CD4-positive, alpha-beta T cell treated with Interleukin-17A for 4 hours (primary cell): Measurements from ENCODE around the gene FBLN2.

Source experiments
- DNase-seq: peaks from one replicate; pipeline ENCODE4 v3.0.0-alpha.2; 2020; ENCODE audit warnings: mixed read lengths

FBLN2 gene

GRCh38 chr3:13628841-13629551, 80.1 kb downstream of the FBLN2 start:
- DNase-seq: no peak

- no peak for DNase-seq
Observed at GRCh38 chr3:13629644-13630043, 80.7 kb downstream of the FBLN2 start.

DNA sequence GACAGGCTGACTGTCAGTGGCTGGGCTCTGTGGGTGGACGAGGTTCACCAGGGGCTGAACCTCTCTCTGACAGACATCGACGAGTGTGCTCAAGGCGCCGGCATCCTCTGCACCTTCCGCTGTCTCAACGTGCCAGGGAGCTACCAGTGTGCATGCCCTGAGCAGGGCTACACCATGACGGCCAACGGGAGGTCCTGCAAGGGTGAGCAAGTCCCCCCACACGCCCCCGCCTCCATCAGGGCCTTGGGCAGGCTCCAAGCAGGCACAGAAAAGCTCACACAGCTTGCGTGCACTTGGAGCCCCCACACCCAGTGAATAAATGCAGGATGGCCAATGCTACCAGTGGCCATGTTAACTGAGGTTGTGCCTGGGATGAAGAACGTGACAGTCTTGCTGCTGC, 82.3 kb downstream of the FBLN2 start:
- no peak for DNase-seq

DNA sequence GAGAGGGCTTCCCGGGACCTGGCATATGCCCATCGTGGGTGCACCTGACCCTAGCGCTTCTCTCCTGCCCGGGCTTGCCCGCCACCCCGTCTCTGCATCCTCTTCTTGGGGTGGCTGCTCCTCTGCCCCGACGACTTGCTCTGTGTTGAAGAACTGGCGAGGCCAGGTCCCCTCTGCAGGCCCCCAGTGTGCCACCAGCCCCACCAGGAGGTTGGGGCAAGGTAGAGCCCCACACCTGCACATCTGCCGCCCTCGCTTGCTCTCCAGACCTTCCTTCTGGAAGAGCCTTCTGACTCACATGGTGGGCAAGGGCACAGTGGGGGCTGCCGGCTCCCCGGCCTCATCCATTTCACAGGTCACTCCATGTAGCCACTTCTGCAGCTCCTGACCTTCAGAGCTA, 84.3 kb downstream of the FBLN2 start:
- DNase-seq: no peak

GRCh38 chr3:13634151-13634550, 85.2 kb downstream of the FBLN2 start:
- no peak for DNase-seq

GRCh38 chr3:13634615-13635014, 85.7 kb downstream of the FBLN2 start:
- DNase-seq: no peak

GRCh38 chr3:13636186-13636585, 87.3 kb downstream of the FBLN2 start:
- no peak for DNase-seq

DNA sequence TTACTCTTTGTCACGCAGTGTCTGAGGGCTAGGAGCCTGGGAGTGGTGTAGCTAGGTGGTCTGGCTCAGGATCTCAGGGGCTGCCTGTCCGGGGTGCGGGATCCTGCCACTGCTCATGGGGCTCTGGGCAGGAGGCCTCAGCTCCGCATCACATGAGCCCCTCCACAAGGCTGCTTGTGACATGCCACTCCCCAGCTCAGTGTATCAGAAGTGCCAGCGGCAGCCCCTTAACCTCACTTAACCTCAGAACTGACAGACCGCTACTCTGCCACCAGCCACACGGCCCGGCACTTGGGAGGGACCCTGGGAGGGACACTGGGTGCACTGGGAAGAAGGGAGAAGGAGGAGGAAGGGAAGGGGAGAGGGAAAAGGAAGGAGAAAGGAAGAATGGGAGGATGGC, 87.9 kb downstream of the FBLN2 start:
- no peak for DNase-seq

DNA sequence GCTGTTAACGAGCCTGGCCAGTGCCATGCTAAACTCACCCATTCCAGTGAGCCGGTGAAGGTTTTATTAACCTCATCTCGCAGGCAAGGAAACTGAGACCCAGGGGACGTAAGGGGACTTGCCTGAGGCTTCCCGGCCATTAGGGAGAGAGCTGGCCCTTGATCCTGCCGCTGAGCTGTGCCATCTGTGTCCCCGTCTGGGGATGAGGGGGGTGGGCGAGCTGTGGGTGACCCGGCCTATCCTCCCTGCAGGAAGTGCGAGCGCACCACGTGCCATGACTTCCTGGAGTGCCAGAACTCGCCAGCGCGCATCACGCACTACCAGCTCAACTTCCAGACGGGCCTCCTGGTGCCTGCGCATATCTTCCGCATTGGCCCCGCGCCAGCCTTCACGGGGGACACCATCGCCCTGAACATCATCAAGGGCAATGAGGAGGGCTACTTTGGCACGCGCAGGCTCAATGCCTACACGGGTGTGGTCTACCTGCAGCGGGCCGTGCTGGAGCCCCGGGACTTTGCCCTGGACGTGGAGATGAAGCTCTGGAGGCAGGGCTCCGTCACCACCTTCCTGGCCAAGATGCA, 88.5 kb downstream of the FBLN2 start:
- DNase-seq: no peak

DNA sequence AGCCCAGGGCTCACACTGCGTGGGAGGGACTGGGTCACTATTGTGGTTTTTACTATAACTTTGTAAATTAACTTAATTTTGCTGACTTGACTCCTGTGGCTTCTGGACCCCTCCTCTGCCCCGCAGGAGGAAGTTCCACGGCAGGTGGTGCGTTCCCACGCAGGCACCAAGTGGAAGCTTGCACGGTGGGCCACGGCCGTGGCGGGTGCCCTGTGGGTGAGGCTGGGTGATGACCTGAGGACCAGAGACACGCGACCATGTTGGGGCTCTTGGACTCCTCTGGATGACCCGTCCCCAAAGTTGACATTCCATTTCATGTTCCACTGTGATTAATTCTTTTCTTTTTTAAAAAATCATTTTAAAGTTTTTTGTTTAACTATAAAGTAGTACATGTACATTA, 89.0 kb downstream of the FBLN2 start:
- DNase-seq: no peak

DNA sequence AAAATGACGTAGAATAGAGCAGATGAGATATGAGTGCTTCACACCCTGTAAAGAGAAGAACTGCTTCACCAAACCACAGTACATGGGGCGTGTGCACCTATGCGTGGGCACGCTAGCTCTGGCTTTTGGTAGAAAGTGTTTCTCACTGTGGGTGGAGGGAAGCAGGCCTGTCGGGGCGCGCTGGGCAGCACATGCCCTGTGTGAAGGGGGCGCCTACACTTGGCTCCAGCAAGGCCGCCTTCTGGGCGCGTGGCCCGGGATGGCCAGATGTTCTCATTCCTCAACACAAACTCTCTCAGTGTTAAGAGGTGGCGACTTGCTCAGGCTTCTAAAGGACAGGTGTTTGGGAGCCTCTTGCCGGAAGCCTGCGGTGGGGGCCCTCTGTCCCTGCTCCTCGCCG, 90.0 kb downstream of the FBLN2 start:
- DNase-seq: no peak

- no peak for DNase-seq
Observed at GRCh38 chr3:13642597-13642996, 93.7 kb downstream of the FBLN2 start.

DNA sequence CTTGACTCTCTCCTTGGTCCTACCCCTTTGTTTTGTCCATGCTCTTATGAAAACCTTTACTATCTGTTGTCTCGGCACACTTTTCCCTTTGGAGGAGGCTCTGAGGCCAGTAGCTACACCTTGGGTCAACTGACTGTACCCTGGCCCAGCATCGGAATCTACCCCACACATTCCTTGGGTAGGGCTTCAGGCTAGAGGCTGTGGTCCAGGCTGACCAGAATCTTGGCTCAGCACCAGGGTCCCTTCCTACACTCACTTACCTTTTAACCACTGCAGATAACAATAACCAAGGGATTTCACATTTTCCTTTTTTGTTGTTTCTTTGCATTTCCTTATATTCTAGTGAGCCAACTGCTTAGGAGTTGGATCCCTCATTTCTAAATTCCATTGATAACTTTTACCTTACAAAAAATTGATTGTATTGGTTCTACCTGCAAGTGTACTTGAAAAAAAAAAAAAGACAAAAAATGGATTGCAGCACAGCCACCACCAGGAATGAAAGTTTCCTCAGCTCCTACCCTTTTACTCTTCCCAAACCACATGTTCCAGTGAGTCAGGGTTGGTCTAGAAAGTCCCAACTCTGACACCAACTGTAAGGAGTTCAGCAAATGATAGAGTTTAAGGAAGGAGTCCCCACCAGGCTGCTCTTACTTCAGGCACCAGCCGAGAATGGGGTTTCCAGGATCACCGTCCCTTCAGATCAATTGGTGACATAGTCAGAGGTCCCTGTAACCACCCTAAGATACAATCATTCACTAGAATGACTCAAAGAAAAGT, 95.6 kb downstream of the FBLN2 start:
- DNase-seq: no peak

- no peak for DNase-seq
Observed at GRCh38 chr3:13645801-13646637, 97.1 kb downstream of the FBLN2 start.

DNA sequence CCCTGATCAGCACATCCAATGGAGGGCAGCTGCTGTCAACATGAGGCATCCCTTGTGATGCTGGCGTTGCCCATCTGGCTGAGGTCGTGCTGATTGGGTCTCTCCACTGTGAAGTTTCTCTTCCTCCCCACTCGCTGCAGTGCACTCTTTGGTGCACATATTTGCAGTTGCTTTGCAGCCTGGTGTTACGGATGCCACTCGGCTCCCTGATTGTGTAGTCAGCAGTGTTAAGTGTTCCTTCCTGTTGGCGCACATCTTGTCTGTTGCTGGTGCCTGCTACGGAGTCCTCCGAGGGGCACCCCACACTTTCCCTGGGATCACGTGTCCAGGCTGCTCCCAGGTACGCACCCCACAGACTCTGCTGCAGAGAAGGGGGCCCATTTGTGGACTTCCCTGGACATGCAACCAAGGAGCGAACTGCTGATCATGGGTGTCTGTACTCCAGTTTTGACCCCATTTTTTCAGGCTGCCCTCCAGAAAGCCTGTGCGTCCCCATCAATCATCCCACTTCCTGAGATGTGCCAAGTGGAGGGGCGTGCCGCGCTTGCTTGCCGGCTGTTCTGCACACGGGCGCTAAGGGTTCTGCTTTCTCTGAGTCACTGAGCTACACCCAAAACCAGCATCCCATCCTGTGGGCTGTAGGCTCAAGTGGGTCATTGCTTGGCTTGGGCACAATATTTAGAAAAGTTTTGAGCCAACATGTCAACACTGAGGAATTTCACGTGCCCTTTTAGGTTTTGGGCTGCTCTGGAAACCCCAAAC, 98.6 kb downstream of the FBLN2 start:
- DNase-seq: peak; percentile 37

DNA sequence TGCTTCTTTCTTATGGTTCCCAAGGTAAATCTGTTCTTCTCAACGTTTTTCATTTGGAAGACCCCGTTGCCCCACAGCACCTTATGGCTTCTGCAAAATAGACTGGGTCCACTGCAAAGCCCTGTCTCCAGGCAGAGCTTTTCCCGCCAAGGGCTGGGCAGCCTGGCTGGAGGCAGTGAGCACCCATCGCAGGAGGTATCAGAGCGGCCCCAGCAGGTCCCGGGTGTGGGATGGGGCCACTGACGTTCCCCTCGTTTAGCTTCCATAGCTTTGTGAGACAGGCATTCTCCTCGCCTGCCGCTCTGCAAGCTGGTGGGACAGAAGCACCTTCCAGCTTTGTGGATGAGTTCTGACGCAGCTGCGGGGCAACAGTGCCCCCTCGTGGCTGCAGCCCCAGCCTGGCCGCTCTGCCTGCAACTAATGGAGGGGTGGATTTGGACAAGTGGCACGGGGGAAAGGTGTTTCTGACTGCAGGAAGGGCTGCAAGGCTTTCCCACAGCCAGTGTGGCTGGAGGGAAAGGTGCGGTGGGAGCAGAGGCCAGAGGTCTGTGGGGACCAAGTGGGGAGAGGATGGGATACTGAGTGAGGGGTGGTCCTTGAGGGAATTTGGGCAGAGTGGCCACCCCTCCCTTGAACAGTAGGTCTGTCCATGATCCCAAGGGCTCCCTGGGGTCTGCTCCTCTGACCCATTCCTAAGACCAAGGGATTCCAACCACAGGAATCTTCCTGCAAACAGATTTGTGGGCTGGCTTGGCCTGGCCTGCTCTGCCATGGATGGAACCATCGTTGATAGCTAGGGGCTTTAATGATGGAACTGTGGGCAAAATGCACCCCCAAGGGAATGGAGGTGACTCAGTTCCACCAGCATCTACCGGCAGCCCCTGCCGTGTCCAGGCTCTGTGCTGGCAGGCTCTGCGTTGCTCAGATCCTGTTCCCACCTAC, 99.4 kb downstream of the FBLN2 start:
- DNase-seq: peak; percentile 85

DNA sequence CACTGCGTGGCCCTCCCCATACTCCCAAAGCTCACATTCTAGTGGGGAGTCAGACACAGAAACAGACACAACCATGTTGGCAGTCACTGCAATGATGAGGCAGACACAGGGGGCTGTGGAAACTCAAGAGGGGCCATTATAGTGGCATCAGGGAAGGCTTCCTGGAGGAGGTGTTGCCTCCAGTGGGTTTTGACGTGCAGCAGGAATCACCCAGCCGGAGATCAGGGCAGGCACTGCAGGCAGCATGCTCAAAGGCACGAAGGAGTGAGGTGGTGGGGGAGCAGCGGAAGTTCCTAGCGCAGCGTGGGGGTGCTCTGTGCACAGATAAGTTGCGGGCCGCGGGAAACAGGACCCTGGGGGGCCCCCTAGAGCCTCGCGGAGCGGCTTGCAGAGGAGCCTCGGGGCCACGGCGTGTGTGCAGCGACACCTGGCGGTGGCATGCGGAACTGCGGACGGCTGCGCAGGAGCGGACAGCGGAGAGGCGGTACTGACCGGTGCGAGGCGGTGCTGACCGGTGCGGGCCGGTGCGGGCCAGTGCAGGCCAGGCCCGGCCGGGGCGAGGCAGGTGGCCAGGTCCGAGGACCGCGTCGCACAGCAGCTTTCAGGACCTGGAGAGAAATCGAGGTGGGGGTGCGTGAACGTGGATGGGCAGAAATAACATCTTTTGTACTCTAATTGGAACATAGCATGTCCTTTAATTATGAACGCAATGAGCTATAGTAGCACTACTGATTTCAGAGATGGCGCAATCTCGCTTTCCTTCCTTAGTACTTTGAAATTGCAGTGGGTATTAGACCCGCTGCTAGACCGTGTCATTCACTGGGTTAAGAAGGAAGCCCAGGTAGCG, 101.5 kb downstream of the FBLN2 start:
- peak; percentile 80 for DNase-seq

DNA sequence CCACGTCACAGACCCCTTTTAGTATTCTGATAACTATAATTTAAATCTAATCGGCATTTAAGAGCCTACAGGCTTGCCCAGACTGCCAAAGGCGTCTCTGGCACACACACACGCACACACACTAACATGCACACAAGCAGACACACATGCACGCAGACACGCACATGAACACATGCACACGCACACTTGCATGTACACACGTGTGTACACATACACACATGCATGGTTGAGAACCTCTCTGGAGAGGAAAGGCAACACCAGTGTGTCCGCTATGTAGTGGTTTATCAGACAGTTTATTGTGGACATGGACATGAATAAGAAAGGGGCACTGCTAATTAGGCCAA, 102.1 kb downstream of the FBLN2 start:
- DNase-seq: no peak

DNA sequence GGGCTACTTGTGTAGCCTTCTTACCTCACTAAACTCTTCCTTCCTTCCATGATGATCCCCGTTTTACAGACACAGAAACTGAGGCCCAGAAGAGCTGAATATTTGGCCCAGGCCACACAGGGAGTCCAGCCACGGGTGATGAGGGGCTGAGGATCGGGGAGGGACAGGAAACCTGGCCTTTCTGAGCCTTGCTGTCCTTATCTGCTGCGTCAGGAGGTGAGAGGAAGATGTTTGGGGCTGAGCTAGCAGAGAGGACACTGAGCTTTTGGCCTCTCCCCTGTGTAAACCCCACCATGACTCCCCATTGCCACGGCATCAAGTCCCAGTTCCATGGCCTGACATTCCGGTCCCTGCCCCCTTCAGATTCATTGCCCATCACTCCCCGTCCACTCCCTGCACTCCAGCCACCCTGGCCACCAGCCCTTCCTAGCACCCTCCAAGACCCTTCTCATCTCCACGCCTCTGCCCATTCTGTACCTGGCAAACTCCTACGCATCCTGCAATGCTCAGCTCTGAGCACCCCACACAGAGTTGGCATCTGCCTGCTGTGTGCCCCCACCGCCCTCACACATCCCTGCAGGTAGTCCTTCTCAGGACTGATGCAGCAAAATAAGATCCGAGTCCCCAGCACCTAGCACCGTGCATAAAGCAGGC, 103.0 kb downstream of the FBLN2 start:
- DNase-seq: no peak

- no peak for DNase-seq
Observed at GRCh38 chr3:13652728-13653127, 103.8 kb downstream of the FBLN2 start.
